HCEC 1CT (cell line): ENCODE measurements around the gene NKTR.

ENCODE experiments used
- DNase-seq: peaks from one replicate; pipeline ENCODE4 v3.0.0-alpha.2; 2017

The NKTR gene

GRCh38 chr3:42662813-42663535 is 62.5 kb downstream of the NKTR start:
- no peak for DNase-seq

GRCh38 chr3:42663581-42664437 is 63.3 kb downstream of the NKTR start:
- no peak for DNase-seq

- DNase-seq: no peak
These were observed 63.9 kb downstream of the NKTR start for GRCh38 chr3:42664438-42664803.

GRCh38 chr3:42665050-42665878 is 64.8 kb downstream of the NKTR start:
- DNase-seq: no peak

DNA sequence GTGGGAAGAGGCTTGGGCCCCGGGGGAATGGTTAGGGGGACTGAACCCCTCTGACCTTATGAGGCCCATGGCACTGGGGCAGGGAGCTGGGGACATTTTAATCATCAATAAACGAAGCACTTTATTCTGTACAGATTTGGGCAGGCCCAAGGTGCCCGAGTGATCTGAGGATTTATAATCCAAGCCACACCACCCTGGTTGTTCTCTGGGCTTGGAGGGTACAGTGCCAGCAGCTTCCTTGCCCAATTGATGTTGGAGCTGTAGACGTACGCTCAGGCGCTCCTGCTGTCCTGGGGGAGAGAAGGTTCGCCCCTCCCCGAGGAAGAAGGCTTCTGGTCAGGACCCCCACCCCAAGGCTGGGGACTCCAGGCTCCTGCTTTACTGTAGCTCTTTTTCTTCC is 65.5 kb downstream of the NKTR start:
- no peak for DNase-seq

- no peak for DNase-seq
These were observed 66.1 kb downstream of the NKTR start for GRCh38 chr3:42666577-42666998.

- DNase-seq: no peak
These were observed 66.6 kb downstream of the NKTR start for GRCh38 chr3:42667096-42667522.

DNA sequence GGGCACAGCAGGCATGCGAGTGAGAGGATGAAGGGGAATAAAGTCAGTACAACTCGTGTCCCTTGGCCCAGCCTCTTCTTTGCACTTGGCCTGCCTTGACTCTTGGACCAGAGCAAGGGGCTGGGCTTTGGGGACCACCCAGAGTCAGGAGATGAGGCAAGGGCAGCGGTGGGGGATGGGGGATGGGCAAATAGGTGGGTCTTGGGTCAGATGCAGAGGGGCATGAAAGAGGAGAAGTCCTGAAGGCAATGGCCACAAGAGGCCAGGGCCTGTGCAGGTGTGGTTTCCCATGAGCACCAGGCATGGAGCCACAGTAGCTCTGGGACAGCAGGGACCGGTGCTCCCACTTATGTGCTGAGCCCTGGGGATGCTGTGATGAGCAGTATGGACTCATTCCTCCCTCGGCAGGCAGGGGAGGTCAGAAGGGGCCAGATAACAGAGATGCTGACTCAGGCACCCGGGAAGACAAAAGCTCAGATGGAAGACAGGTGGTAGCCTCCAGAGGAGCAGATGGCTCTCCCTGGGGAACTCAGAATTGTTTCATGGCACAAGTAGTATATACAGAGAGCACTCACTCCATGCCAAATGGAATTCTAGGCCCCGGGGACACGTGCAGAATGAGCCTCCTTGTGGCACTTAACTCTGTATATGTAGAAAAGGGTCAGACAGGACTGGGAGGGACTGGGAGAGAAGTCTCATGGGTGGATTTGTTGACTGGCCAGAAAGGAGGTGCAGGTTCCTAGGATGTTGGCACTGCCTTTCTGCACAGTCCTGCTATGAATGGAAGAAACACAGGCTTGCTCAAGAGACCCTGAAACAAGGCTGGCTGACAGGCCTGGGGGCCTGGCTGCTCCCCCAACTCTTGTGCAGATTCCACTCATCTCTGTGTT is 67.3 kb downstream of the NKTR start:
- DNase-seq: no peak

DNA sequence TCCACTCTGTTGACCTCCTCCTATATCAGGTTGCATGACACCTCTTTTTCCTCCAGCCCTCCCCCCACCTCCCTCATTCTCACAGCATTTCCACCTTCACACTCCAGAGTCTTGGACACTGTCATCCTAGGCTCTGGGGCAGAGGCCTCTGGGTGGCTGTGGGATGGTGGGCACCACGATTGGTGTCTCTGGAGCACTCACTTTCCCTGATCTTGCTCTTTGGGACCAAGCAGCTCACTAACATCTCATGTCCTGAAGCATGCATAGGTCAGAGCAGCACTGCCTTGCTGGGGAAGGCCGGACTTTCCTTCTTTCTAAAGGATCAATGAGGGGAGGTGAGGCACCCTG is 67.9 kb downstream of the NKTR start:
- DNase-seq: no peak

DNA sequence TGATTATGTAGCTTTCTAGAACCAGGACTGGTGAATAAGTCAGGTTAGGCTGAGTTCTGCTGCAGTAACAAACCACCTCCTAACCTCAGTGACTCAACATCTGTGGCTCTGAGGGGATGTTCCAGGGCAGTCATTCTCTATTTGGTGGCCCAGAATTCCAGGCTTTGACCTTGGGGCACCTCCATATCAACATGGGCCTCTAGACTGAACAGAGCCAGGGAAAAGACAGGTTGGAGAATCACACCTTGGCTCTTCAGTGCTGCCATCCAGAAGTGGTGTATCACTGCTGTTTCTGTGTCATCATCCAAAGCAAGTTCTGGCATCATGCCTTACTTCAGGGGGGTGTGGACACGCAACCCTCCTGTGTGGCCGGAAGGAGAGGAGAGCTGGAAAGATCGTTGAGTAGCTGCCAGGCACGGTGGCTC is 68.3 kb downstream of the NKTR start:
- DNase-seq: peak; percentile 30

DNA sequence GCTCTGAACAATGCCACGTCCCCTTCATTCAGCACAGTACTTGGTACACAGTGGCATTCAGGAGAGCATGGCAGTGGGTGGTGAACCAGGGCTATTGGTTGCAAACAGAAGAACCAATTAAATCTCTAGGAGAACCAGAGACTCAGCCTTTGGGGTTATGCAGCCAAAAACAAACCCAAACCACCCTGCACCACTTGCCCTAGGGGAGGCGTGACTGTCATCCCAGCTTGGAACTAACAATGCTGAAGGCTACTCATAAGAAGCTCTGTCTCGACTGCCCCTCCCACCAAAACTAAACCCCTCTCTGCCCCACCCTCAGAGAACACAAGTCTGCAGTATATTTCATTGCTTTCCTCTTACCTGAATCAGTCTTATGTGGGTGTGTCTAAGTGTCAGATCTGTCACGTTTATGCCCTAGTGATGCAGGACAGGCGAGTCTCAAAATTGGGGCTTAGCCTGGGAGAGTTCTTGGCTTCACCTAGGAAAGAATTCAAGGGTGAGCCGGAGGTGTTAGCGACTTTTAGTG is 69.6 kb downstream of the NKTR start:
- no peak for DNase-seq

- DNase-seq: no peak
These were observed 70.2 kb downstream of the NKTR start for GRCh38 chr3:42670670-42671069.

GRCh38 chr3:42672515-42672914 is 72.0 kb downstream of the NKTR start:
- no peak for DNase-seq

DNA sequence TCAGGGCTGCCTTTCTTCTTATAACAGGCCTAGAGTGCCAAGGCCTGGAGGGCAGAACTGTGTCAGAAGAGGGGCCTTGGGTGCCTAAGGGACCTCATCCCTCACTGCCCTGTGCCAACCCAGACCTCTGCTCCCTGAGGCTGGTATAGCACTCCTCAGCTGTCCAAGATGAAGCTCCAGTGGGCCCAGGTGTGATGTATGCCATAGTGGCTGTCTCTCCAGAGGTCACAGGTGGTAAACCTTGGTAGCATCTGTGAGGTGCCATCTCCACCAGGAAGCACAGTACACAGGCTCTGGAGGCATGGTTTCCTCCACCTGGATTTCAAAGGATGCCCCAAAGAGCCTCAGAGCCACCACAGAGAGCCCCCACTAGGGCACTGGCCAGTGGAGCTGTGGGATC is 72.6 kb downstream of the NKTR start:
- DNase-seq: no peak

DNA sequence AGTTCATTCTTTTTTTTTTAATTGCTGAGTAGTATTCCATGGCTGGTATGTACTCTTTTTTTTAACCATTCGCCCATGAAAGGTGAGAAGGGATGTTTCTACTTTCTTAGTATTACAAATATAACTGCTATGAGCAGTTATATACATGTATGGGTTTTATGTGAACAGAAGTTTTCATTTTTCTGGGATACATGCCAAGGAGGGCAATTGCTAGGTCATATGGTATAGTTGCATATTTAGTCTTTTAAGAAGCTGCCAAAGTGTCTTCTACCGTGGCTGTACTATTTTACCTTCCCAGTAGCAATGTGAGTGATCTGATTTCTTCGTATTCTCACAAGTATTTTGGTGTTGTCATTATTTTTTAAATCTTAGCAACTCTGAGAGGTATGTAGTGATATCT is 73.7 kb downstream of the NKTR start:
- DNase-seq: peak; percentile 22

DNA sequence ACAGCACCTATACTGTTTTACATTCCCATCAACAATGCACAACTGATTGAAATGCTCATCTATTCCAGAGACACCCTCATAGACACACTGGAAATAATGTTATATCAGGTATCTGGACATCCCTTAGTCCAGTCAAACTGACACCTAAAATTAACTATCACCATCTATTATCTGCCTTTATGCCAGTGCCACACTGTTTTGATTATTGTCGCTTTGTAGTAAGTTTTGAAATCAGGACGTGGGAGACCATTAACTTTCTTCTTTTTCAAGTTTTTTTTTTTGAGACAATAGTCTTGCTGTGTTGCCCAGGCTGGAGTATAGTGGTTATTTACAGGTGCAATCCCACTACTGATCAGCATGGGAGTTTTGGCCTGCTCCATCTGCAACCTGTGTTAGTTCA is 75.4 kb downstream of the NKTR start:
- DNase-seq: no peak

DNA sequence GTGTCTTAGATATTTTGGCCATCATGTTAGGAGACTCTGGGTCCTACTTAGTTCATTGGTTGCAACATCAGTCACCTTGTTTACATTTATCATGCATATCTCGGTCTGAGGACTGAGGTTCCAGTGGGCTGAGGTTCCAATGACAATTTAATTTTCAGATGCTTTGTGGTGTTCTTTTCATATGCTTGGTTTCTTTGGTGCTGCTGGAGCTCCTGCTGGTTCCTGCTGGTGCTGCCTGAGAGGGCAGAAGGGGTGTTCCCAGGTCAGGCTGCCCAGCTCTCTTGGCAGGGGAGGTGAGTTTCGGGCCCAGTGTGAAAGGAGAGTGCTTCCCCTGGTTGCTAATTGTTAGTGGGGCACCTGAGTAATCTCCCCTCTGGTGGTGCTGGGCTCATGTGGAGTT is 78.0 kb downstream of the NKTR start:
- no peak for DNase-seq

- peak; percentile 72 for DNase-seq
These were observed 79.8 kb downstream of the NKTR start for GRCh38 chr3:42680271-42680670.

DNA sequence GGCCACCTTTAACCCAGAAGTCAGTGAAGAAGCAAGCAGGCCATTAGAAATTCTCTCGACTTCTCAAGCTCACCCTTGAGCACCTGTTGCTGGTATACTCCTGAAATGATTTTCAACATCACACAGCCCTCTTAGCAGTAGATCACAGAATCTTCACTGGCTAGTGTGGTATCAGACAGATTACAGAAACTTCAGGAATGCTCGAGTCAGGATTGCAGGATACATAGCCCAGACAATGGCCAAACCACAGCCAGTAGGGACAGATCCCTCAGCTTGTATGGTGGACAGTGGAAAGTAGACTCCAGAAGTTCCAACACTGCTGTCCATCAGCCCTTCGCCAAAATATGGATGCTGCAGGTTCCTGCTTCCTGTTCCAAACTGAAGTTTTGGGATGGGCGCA is 80.3 kb downstream of the NKTR start:
- DNase-seq: peak; percentile 48

DNA sequence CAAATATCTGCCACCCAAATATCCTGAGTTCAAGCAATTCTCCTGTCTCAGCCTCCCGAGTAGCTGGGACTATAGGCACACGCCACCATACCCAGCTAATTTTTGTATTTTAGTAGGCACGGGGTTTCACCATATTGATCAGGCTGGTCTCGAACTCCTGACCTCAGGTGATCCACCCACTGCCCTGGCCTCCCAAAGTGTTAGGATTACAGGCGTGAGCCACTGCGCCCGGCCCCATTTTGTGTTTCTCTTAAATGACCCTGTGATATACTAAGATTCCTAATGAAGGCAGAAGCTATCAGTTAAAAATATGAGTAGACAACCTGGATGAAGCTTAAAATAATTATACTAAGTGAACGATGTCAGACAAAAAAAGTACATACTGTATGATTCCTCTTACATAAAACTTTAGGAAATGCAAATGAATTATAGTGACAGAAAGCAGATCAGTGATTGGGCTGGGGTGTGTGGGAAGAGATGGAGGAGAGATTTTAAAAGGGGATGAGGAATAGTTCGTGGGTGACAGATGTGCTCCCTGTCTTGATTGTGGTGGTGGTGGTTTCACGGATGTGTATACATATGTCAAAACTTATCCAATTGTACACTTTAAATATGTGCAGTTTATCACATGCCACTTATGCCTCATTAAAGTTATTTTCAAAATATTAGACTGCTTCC is 81.0 kb downstream of the NKTR start:
- no peak for DNase-seq

GRCh38 chr3:42682301-42683070 is 82.0 kb downstream of the NKTR start:
- no peak for DNase-seq
